ENCODE data around the gene PSAP. TPM values are rescaled to one million over a fixed set of nuclear protein-coding genes. Genes with fewer than 3 reads are reported as not detected.
"Not testable (repeated sequence)": the region's sequence is repeated elsewhere in the genome, so short reads cannot be mapped to it uniquely, and the experiment has no call there.

The PSAP gene
- 1,000 to 10,000 TPM in 1 of 3 donors, 100 to 1,000 TPM in 2; 690 to 1,091 (median 798) TPM for polyA plus RNA-seq

DNA sequence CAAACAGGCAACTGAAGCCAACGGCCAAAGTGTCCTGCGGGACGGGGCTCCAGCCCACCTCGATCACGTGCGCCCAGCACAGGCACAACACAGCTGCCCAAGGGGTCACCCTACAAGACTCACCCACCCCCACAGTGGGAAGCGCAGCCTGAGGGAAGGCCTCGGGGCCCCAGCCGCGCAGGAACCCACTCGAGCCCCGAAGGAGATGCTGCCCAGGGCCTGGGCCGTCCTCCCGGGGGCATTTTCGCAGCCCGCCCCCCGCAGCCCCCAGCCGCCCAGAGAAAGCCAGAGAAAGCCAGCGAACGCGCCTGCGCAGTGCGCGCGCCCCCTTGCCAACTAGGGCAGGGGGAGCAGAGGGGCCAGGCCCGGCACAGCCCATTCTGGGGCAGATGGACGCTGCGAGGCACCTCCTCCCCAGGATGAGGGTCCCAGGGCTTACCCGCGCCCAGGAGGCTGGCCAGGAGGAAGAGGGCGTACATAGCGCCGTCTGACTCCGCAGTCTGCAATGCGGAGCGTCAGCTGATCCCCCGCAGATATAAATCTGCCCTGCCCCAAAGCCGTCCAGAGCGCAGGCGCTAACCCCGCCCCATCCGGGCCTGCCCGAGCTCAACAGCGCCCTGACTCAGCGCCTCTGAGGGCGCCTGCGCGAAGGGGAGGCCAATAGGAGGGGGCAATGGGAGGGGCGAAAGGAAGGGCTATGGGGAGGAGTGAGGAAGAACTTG is at the start of gene PSAP:
TSS of gene PSAP (minus strand) at position 509 of the 722 bp plus-strand sequence. CDS start at position 479, 30 bp downstream.
- Mint-ChIP-seq H3K36me3 (no peaks in the 10 kb centered on the region), H3K27ac (peak within 1 kb of the TSS; percentile 80 to 95 (median 91)), H3K27me3 (ENCODE audit: low read depth in 3 of 3) (peaks cover 3 to 10% (median 3%) of the 10 kb centered on the region in 3 donors), H3K4me1 (peaks cover 42 to 53% of the 10 kb centered on the region in 2 donors), H3K9me3 (no peaks in the 10 kb centered on the region), H3K4me3 (peak within 1 kb of the TSS; percentile 92 to 96 (median 93))
- DNase-seq = peak; percentile 98

DNA sequence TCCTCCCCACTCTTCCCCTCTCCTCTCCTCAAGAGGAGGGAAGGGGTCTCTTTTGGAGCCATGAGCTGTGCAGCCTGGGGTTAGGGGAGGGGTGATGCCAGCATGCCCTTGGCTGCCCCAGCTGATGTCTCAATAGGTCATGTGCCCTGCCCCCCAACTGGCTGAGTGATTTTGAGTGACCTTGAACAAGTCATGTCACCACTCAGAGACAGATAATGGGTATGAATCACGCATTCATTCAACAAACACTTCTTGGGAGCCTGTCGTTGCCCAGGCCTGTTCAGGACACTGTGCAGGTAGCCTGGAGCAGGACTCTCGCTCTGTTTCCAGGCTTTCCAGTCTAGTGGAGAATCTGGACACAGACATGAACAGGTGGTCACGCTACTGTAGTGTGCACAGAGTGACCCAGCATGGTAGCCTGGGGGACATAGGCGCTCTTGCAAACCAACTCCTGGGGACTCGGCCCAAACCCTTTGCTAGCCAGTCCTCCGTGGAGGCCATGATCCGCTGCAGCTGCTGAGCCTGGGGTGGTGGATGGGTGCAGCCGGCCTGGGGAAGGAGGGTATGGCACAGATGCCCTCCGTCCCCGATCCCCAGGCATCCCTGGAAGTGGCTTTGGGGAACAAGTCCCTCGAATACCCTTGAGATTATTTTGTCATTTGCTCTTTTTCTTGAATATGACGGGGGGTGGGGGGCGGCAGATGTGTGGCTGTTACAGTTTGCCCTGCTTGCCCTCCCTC is 49.6 kb upstream of the PSAP start:
- H3K36me3 Mint-ChIP-seq = no peaks in the 10 kb centered on the region
- no peaks in the 10 kb centered on the region for H3K27me3 Mint-ChIP-seq (ENCODE audit: low read depth in 3 of 3)
- no peak overlapping the region for H3K27ac Mint-ChIP-seq
- no peak overlapping the region for H3K4me3 Mint-ChIP-seq
- H3K9me3 Mint-ChIP-seq = no peaks in the 10 kb centered on the region
- no peak for DNase-seq
- H3K4me1 Mint-ChIP-seq = no peaks in the 10 kb centered on the region

DNA sequence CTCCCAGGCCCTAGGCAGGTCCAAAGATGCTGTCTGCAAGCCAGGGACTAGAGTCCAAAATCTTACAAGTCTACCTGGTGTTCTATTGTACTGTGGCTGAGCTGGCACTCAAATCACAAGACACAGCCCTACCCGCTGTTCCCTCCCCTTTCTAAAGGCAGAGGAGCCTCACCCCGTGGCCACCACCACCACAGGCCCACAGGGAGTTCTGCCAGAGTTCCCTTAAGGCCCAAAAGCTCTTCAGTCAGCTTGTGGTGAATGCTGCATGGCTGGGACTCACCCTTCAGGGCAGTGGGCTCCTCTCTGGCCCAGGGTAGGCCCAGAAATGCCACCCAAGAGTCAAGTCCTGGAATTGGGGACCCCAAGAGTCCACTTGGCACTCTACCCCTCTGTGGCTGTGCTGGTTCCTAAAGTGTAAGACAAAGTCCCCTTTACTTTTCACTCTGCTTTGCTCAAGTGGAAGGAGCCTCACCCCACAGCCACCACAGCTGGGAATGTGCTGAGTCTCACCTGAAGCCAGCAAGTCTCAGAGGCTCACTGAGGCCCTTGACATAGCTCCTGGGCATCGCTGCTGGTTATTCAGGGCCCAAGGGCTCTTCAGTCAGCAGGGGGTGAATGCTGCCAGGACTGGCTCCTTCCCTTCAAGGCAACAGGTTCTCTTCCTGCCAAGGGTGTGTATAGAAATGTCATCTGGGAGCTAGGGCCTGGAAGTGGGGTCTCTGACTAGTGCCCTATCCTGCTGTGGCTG is 48.8 kb upstream of the PSAP start:
- Mint-ChIP-seq H3K4me3 (no peak overlapping the region), H3K9me3 (no peaks in the 10 kb centered on the region), H3K36me3 (no peaks in the 10 kb centered on the region), H3K4me1 (no peaks in the 10 kb centered on the region), H3K27ac (no peak overlapping the region), H3K27me3 (ENCODE audit: low read depth in 3 of 3) (no peaks in the 10 kb centered on the region)
- DNase-seq = no peak

DNA sequence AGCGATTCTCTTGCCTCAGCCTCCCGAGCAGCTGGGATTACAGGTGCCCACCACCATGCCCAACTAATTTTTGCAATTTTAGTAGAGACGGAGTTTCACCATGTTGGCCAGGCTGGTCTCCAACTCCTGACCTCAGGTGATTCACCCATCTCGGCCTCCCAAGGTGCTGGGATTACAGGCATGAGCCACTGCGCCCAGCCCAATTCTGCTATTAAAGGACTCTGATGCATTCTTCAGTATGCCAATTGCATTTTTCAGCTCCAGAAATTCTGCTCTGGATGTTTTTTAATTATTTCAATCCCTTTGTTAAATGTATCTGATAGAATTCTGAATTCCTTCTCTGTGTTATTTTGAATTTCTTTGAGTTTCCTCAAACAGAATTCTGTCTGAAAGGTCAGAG is 47.3 kb upstream of the PSAP start:
- not testable (repeated sequence) for DNase-seq; H3K36me3 Mint-ChIP-seq; H3K9me3 Mint-ChIP-seq; H3K4me1 Mint-ChIP-seq; H3K27ac Mint-ChIP-seq; H3K27me3 Mint-ChIP-seq (ENCODE audit: low read depth in 3 of 3); H3K4me3 Mint-ChIP-seq

DNA sequence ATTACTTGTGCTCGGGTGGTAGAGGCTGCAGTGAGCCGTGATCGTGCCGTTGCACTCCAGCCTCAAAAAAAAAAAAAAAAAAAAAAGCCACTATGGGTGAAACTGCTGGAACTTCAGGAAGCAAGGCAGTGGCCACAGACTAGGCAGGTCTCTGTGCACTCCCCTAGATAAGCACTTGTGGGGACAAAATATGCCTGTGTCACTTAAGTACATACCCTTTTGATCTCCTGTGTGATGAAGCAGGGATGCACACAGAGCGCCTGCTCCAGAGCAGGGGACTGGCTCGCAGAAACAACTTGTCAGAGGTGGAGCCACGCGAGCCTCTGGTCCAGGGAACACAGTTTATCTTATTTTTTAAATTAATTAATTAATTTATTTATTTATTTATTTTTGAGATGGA is 42.9 kb upstream of the PSAP start:
- Mint-ChIP-seq H3K9me3 (no peaks in the 10 kb centered on the region), H3K27me3 (ENCODE audit: low read depth in 3 of 3) (peaks cover 0 to 11% (median 4%) of the 10 kb centered on the region in 3 donors), H3K27ac (no peak overlapping the region), H3K4me1 (peaks cover 5 to 6% of the 10 kb centered on the region in 2 donors), H3K36me3 (peaks cover 0 to 3% (median 0%) of the 10 kb centered on the region in 3 donors), H3K4me3 (no peak overlapping the region)
- no peak for DNase-seq

DNA sequence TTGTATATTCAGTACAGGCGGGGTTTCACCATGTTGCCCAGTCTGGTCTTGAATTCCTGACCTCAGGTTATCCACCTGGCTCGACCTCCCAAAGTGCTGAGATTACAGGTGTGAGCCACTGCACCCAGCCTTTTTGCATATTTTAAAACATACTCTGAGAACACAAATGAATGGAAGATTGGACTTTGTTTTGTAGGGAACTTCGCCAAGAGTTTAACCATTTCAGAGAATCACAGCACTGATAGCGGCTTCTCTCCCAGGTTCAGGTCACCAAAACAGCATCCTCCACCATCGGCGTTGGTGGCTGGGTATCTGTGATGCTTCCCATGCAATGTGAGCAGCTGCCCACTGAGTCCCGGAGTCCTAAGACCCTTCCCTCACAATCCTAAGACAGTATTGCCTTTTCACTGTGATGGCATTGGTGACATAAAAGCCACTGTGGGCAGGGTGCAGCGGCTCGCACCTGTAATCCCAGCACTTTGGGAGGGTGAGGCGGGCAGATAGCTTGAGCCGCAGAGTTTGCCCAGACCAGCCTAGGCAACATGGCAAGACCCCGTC is 42.3 kb upstream of the PSAP start:
- Mint-ChIP-seq H3K9me3 (no peaks in the 10 kb centered on the region), H3K27me3 (ENCODE audit: low read depth in 3 of 3) (peaks cover 4 to 11% (median 4%) of the 10 kb centered on the region in 3 donors), H3K27ac (no peak overlapping the region), H3K4me3 (no peak overlapping the region), H3K4me1 (peaks cover 8 to 10% of the 10 kb centered on the region in 2 donors), H3K36me3 (peaks cover 0 to 3% (median 0%) of the 10 kb centered on the region in 3 donors)
- DNase-seq = no peak

DNA sequence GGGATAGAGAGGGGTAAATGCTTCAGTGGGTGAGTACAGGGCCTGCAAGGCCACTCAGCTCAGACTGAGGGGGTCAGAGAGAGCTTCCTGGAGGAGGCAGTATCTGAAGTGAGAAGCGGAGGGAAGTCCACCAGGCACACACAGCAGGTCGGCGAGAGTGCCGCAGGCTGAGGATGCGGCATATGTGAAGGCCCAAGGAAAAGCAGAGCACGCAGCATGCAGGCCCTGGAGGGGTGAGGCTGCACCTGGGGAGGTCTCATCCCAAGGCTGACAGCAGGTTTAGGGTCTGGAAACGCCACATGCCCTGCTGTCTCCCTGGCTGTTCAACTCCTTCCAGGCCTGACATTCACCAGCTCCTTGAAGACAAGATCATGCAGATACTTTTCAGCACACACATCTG is 40.4 kb upstream of the PSAP start:
- DNase-seq = no peak
- H3K4me3 Mint-ChIP-seq = no peak overlapping the region
- H3K9me3 Mint-ChIP-seq = no peaks in the 10 kb centered on the region
- peaks cover 8 to 10% of the 10 kb centered on the region in 2 donors for H3K4me1 Mint-ChIP-seq
- H3K36me3 Mint-ChIP-seq = peaks cover 0 to 3% (median 0%) of the 10 kb centered on the region in 3 donors
- H3K27ac Mint-ChIP-seq = no peak overlapping the region
- peaks cover 4 to 11% (median 4%) of the 10 kb centered on the region in 3 donors for H3K27me3 Mint-ChIP-seq (ENCODE audit: low read depth in 3 of 3)

DNA sequence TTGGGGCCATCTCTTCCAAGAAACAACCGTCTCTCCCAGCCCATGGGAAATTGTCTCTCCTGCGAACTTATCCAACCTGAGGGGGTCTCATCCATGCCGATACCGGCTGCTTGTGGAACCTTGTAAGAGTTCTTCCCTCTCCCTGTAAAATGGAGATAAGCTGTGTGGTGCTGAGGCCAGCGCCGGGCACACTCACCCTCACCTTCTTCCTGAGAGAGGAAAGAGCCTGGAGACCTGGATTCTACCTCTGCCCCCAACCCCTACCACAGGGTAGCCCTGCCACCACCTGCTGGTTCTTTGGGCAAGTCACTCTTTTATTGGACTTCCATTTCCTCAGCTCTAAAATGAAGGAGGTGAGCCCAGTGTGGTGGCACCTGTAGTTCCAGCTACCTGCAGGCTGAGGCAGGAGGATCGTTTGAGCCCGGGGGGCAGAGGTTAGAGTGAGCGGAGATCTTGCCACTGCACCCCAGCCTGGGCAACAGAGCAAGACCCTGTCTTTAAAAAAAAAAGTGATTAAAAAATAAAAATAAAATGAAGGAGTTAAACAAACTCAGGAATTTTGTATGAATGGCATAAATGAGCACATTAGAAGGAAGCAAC is 38.4 kb upstream of the PSAP start:
- H3K36me3 Mint-ChIP-seq = peaks cover 0 to 3% (median 0%) of the 10 kb centered on the region in 3 donors

DNA sequence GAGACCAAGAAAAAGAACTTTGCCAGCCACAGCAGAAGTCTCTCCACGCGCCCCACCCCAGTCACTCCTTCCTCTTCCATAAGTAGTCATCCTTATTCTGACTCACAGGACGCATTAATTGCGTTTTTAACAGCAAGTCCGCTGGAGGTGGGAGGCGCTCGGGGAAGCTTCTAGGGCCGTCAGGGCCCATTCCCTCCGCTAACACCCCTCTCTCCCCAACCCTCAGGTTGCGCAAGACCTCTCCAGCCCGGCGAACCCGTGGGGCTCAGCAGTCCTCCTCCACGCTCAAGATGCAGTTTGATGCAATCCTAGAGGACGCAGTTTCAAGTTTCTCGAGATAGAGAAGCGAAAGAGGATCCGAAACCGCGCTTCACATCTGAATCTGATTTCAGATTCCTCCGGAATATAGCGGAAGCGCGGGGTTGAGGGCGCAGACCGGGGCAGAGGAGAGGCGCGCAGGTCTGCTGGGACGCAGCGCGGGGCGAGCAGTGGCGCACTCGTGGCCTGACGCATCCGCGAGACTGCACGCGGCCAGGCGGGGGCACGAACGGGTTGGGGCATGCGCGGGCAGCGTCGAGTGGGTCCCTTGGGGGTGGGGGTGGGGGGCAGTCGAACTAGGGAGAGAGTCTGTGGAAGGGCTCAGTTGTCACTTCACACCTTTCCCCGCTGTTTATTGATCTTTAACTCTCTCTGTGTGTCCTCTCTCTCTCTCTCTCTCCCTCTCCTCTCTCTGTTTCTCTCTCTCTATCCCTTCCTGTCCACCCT is 37.8 kb upstream of the PSAP start:
- Mint-ChIP-seq H3K9me3 (no peaks in the 10 kb centered on the region), H3K27ac (peak overlapping the region in 1 of 6 donors; percentile 61), H3K36me3 (peaks cover 0 to 3% (median 0%) of the 10 kb centered on the region in 3 donors), H3K4me1 (peaks cover 8 to 10% of the 10 kb centered on the region in 2 donors), H3K4me3 (peak overlapping the region; percentile 44 to 76 (median 72)), H3K27me3 (ENCODE audit: low read depth in 3 of 3) (peaks cover 6 to 9% (median 7%) of the 10 kb centered on the region in 3 donors)
- peak in 1 of 3 donors; percentile 9 for DNase-seq

More for the DNA sequence above, 38.4 kb upstream of the PSAP start:
- DNase-seq = no peak
- H3K27ac Mint-ChIP-seq = no peak overlapping the region
- H3K4me3 Mint-ChIP-seq = peak overlapping the region; percentile 44 to 76 (median 72)
- peaks cover 5 to 11% (median 7%) of the 10 kb centered on the region in 3 donors for H3K27me3 Mint-ChIP-seq (ENCODE audit: low read depth in 3 of 3)
- no peaks in the 10 kb centered on the region for H3K9me3 Mint-ChIP-seq
- H3K4me1 Mint-ChIP-seq = peaks cover 8 to 10% of the 10 kb centered on the region in 2 donors

DNA sequence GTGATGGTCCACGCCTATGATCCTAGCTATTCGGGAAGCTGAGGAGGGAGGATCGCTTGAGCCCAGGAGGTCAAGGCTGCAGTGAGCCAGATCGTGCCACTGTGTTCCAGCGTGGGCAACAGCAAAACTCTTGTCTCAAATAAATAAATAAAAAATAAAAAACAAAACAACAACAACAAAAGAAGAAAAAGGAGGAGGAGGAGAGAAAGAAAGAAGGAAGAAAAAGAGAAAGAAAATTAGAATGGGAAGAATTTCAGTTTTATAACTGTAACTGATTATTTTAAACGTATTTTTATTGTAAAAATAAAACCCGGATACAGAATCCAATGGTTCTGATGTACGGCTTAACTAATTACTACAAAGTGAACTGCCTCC is 37.2 kb upstream of the PSAP start:
- H3K27ac Mint-ChIP-seq = no peak overlapping the region
- H3K4me3 Mint-ChIP-seq = peak overlapping the region in 3 of 5 donors; percentile 42 to 75 (median 72)
- peaks cover 6 to 8% (median 7%) of the 10 kb centered on the region in 3 donors for H3K27me3 Mint-ChIP-seq (ENCODE audit: low read depth in 3 of 3)

DNA sequence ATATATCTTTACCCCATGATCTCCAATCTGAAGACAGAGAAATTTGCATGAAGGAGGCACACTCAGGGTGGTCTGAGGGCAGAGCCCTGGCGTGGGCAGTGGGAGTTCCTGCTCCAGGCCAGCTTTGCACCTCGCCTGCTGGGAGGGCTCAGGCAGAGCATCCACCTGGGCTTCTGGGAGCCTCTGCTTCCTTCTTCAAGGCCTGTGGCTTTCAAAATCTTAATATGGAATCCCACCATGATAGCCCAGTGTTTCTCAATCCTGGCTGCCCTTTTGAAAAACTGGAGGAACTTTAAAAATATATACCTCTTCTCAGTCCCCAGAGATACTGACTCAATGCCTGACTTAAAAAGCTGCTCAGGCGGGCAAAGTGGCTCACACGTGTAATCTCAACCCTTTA is 36.7 kb upstream of the PSAP start:
- H3K36me3 Mint-ChIP-seq = peaks cover 0 to 3% (median 0%) of the 10 kb centered on the region in 3 donors
- no peak for DNase-seq
- no peaks in the 10 kb centered on the region for H3K9me3 Mint-ChIP-seq
- no peak overlapping the region for H3K4me3 Mint-ChIP-seq
- H3K27ac Mint-ChIP-seq = no peak overlapping the region
- peaks cover 8 to 10% of the 10 kb centered on the region in 2 donors for H3K4me1 Mint-ChIP-seq
- H3K27me3 Mint-ChIP-seq (ENCODE audit: low read depth in 3 of 3) = peaks cover 6 to 8% (median 7%) of the 10 kb centered on the region in 3 donors

More for the DNA sequence above, 37.2 kb upstream of the PSAP start:
- DNase-seq = no peak
- peaks cover 0 to 3% (median 0%) of the 10 kb centered on the region in 3 donors for H3K36me3 Mint-ChIP-seq
- H3K4me1 Mint-ChIP-seq = peaks cover 8 to 10% of the 10 kb centered on the region in 2 donors
- no peaks in the 10 kb centered on the region for H3K9me3 Mint-ChIP-seq

DNA sequence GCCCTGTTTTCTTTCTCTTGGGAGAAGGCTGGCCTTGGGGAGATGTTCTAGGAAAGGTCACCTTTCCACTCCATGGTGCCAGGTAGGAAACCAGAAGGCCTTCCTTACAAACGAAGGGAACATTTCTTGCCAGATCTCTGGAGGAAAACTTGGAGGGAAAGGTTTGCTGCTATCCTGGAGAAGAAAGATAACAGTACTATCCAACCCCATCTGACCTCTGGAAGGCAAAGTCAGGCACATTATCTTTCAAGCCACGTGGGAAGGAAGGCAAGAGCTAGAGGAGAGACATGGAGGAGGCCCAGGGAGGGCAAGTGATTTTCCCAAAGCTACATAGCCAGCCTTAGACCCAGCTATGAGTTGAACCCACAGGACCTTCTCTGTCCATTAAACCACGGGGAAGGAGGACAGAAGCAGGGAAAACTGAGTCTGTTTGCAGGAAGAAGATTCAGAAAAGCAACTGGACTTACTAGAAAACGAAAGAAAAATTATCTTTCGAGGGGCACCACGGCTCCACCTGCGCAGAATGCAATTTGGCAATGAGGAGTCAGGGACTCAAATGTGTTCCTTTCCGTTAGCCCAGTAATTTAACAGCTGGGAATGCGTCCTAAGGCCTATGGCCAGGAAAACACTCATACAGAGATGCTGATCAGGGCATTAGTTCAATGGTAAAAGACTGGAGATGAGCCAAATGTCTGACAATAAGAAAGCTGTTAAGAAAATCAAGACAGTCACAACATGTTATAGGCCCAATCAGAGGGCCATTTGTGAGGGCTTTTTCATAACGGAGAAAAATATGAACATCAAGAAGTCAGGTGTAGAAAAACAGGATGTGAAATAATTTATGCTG is 32.0 kb upstream of the PSAP start:
- DNase-seq = no peak
- no peak overlapping the region for H3K27ac Mint-ChIP-seq
- no peaks in the 10 kb centered on the region for H3K9me3 Mint-ChIP-seq
- peaks cover 0 to 3% (median 2%) of the 10 kb centered on the region in 3 donors for H3K27me3 Mint-ChIP-seq (ENCODE audit: low read depth in 3 of 3)
- H3K36me3 Mint-ChIP-seq = peaks cover 0 to 6% (median 0%) of the 10 kb centered on the region in 3 donors
- peaks cover 6 to 7% of the 10 kb centered on the region in 2 donors for H3K4me1 Mint-ChIP-seq
- no peak overlapping the region for H3K4me3 Mint-ChIP-seq
